GM19043 (cell line): ENCODE results near the gene ATG4A.

ENCODE experiments used
- ATAC-seq: cut with Tn5 transposase; IDR thresholded peaks from one replicate; pipeline ENCODE4 v1.9.1; 2021; ENCODE audit warnings: low read depth; ENCODE audit not compliant: unreplicated experiment

The ATG4A gene, protein sequence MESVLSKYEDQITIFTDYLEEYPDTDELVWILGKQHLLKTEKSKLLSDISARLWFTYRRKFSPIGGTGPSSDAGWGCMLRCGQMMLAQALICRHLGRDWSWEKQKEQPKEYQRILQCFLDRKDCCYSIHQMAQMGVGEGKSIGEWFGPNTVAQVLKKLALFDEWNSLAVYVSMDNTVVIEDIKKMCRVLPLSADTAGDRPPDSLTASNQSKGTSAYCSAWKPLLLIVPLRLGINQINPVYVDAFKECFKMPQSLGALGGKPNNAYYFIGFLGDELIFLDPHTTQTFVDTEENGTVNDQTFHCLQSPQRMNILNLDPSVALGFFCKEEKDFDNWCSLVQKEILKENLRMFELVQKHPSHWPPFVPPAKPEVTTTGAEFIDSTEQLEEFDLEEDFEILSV

DNA sequence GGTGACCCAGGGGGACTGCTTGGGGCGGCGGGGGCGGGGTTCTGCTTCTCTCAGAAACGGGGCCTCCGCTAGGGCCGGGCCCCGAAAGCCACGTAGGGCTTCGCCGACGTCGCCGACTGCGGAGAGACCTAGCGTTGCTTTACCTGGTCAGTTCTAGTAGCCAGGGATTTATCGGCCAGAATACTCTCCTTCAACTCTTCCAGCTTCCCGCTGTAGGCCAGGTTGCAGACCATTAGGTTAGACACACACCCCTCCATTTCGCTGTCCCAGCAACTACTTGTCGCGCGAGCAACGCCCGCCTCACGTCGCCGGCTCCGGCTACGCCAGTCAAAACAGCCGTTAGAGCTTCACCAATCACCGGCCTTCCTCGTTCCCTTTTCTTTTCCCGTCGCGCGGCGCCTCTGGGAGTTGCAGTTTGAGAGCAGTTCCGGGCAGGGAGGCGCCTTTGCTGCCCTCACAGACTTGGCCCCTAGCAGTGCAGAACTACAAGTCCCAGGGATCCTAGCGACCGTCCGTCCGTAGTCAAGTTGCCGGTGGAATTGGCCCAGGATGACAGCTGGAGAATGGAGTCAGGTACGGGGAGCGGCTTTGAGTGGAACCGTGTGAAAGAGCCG lies at the start of gene ATG4A, which contains the start of gene PSMD10:
TSS of gene ATG4A (plus strand) at position 515 of the 614 bp plus-strand sequence. CDS start at position 564, 49 bp downstream.
TSS of gene PSMD10 (minus strand) at position 279 of the 614 bp plus-strand sequence. CDS start at position 257, 22 bp downstream.
- peak; percentile 93 for ATAC-seq

GRCh38 chrX:108044554-108045256 lies 46.9 kb upstream of the ATG4A start, which contains the start of gene VSIG1:
TSS of gene VSIG1 (plus strand) at chrX:108045065. CDS start at chrX:108045131, 66 bp downstream.
- no peak for ATAC-seq

DNA sequence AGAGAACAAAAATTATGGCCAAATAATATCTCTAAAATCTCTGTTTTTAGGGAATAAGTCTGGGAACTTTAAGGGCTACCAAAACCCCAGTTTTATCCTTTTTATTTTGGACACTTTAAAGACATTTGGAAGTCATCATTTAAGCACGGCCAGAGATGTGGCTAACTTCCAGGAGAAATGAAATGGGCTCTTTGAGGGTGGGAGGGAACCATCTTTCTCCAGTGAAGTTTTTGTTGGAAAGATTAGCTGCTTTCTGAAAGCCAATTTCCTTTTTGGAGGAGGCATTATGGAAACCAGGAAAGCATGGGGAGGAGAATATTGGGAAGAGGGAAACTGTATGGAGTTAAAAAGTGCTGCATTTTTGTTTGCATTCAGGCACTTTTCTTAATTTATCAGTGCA lies 41.9 kb upstream of the ATG4A start:
- no peak for ATAC-seq

DNA sequence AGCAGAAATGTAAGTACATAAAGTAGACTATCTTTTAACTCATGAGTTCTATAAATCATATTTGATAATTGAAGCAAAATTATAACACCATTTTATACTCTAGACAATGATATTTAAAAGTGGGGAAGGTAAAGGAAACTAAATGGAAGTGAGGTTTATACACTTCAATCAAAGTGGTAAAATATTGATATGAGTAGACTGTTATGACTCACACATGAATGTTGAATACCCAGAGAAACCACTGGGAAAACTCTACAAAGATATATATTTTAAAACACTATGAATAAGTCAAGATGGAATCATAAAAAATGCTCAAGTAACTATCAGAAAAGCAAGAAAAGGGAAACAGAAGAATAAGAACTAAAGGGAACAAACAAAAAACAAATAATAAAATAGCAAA lies 38.4 kb upstream of the ATG4A start:
- no peak for ATAC-seq

DNA sequence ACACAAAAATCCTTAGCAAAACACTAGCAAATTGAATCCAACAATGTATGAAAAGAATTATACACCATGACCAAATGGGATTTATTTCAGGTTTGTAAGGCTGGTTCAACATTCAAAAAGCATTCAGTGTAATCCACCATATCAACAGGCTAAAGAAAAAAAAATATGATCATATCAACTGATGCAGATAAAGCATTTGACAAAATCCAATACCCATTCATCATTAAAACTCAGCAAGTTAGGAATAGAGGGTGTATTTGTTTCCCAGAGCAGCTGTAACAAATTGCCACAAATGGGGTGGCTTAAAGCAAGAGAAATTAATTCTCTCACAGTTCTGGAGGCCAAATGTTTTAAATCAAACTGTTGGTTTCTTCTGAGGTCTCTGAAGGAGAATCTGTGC lies 36.0 kb upstream of the ATG4A start:
- ATAC-seq: no peak

DNA sequence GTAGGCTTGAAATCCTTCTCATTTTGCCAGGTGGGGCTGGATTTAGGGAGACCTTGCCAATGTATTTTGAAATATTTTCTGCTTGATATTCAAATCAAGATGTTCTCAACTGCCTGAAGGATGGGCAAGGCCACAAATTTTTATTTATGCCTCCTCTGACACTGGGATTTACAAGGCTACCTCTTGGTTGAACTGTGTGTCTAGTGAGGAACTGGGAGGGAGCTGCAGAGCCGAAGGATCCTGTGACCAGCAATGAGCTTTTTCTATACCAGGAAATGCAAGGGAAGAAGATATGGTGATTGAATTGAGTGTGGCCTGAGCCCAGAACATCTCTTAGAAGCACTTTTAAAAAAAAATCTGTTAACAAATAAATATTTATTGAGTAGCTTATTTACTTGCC lies 31.8 kb upstream of the ATG4A start:
- ATAC-seq: no peak

GRCh38 chrX:108064001-108064400 lies 27.6 kb upstream of the ATG4A start:
- ATAC-seq: no peak

DNA sequence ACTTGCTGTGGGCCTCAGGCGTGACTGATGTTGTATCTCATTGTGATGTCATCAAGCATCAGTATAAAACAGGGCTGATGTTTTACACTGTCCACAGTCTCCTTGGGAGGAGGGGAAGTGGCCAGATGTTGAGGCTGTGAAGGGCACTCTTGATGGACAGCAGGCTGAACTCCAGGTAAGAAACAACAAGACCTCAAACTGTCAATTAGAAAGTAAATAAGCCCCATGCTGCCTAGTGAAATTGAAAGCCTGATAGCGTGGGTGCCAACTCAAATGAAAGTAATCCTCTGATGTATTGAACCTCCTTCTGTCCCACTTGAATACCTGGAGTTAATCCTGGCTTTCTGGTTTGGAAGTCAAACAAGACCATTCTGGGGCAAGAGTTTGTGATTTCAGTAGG lies 27.0 kb upstream of the ATG4A start:
- no peak for ATAC-seq

GRCh38 chrX:108068121-108068520 lies 23.5 kb upstream of the ATG4A start:
- ATAC-seq: no peak

DNA sequence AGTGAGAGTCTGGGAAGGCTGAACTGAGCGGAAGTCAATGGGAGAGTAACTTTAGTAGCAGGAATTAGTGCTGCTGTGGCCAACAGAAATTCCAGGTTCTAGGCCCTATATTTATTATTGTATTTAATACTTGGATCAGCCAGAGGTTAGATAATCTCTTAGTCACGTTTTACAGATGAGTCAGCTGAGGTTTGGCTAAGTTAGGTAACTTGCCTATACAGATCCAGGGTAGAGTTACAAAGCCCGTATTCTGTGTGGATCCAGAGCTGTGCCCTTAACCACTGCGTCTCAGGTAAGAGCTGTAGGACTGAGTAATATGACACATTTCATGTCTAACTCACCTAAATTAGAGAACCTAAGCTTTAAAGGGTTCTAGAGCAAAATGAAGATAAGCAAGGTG lies 20.7 kb upstream of the ATG4A start:
- ATAC-seq: no peak

- ATAC-seq: no peak
Measured at GRCh38 chrX:108071578-108071977, 20.0 kb upstream of the ATG4A start.

- ATAC-seq: no peak
Measured at GRCh38 chrX:108072746-108073145, 18.8 kb upstream of the ATG4A start.

GRCh38 chrX:108081110-108081509 lies 10.5 kb upstream of the ATG4A start:
- no peak for ATAC-seq

- ATAC-seq: no peak
Measured at GRCh38 chrX:108087792-108088191, 3.8 kb upstream of the ATG4A start.

DNA sequence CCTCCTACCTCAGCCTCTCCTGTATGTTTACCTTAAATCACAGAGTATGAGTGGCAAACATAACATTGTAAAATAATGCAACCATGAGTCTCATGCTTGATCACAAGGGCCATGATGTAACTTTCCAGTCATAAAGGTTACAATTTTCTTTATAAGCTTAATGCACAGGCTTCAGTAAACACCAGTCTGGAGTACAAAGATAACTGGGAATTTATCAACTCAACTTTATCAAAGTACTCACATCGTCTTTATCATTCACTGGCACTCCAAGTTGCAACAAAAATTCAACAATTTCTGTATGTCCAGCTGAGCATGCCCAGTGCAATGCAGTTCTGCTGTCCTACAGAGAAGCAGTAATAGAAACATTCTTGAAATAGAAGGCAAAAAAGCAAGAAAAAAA lies 3.1 kb upstream of the ATG4A start:
- ATAC-seq: no peak

DNA sequence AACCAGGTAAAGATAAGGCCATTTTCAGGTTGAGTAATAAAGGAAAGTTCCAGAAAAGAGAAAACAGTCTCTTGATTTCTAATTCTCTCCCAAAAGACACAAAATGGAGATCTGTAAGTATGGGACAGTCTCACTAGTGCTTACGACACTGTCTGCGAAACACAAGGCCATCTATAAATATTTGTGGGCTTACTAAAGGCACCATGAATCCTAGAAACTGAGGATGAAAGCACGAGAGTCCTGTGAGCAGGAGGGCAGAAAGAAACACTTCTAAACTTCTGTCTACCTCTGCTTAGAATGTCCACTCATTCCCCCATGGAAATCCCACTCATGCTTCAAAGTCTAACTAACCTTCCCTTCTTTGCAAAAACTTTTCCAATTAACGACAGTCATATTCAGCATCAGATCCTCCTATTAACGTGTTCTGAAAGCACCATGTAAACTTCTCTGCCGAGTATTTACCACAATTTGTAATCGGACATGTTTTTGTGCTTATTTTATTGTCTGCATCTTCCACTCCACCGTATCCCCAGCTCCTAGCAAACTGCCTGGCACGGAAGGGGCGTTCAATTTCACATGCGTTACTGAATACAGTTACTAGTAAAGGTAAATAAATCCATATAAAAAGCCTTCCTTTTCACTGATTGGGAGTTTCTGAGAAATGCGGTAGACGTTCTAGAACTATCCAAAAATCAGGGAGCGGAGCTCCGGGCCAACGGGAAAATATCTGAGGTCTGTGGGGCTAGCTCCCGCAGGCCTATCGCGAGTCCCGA lies 901 bp upstream of the ATG4A start:
- no peak for ATAC-seq

DNA sequence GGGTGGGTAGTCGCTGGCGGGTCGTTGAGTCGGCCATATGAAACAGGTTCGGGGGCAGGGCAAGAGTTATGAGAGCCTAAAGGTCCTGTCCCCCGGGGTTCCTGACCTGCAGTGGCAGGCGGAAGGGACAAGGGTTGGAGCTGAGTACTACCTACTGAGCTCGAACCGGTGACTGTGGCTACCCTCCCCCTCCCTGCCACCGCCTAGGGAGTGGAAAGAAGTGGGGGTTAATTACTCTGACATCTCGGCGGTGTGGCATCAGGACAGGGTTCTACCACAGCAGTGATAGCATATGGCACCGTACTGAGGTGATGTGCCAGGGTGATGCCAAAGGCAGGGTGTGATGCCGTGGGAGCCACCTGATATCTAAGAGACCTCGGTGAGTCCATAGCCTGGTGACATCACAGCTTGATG lies 307 bp downstream of the ATG4A start:
- peak; percentile 31 for ATAC-seq

DNA sequence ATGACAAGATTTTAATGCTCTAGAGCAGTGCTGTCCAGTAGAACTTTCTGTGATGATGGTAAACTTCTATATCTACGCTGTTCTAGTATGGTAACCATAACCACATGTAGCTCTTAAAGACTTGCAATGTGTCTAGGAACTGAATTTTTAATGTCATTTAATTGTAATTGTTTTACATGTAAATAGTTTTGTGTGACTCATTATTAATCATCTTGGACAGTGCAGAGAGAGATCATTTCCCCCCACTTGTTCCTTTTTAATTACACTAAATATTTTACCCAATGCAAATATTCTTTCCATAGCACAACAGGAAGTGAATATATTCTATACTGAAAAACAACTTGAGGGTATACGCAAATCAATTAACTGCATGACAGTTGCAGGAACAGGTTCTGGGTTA lies 5.8 kb downstream of the ATG4A start:
- ATAC-seq: no peak

- ATAC-seq: no peak
Measured at GRCh38 chrX:108105473-108105872, 13.9 kb downstream of the ATG4A start.

- no peak for ATAC-seq
Measured at GRCh38 chrX:108114541-108114940, 23.0 kb downstream of the ATG4A start.

DNA sequence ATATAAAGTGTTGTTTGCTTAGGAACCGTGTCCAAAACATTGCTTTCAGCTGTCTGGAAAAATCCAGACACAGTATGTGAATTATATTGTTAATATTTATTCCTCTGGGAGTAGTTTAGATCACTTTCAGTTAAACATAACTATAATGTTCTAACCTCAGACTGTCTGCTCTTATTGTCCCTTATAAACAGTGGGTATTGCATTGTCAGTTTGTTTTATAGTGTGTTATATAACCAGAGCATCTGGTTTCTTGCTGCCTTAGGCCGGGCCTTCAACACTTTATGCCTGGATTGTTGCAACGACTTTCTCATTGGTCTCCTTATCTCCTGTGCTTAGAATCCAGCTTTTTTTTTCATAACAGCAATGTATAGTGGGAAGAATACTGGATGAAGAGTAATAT lies 26.4 kb downstream of the ATG4A start:
- no peak for ATAC-seq
